ENCODE data around the gene GSTM3. TPM values are rescaled to one million over a fixed set of nuclear protein-coding genes. Genes with fewer than 3 reads are reported as not detected.

GSTM3 gene
- total and polyA plus RNA-seq, 2 of the 13 experiments (the other 11 are each of a cell fraction or from before 2014, with no cell fraction given) = 127 to 142 TPM

DNA sequence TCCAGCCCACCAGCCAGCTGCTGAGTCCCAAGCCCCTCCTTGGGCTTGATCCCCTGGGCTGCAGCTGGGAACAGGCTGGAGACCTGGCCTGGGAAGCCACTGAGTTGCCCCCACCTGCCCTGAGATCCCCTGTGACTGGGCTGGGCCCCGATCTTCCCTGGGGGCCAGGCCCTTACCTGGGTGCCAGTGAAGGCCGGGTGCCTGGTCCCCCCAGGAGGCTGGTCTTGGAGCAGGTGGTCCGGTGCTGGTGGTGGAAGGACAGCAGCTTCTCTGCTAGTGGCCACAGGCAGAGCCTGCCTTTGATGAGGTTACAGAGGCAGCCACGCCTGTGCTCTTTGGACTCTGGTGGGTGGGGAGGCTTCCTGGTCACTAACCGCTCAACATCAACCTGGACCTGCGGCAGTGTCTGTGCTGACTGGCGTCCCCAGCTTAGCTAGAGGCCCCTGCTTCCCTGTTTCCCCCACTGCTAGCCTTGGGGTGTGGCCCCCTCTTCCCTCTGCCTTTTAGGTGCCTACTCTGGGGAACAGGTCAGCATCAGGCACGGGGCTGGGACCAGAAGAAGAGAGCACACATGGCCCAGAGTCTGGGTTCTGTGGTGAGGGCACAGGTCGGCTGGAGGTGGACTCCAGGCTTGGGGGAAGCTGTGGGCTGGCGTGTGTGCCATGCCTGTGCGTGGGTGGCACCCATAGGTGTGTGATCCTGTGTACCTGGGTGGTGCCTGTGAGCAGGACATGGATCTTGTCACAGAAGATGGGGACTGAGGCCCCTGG lies 23.0 kb upstream of the GSTM3 start, which contains the start of gene EPS8L3 (continued):
- TF ChIP-seq GFI1 (CRISPR knock-in tag; IDR thresholded peaks at IDR 0.05; ENCODE audit: borderline replicate concordance) = no peak
- TF ChIP-seq PITX1 (CRISPR knock-in tag; IDR thresholded peaks at IDR 0.05) = peak; percentile 70
- peak; percentile 57; the same call in 1 of the 2 replicates for TF ChIP-seq NCOA2 (CRISPR knock-in tag; IDR thresholded peaks at IDR 0.05)
- TF ChIP-seq ATF7-NPFF (CRISPR knock-in tag; IDR thresholded peaks at IDR 0.05; ENCODE audit: low read depth) = 0 out of 2 replicates have a peak, but pooled peaks have one; percentile 43
- no peak for TF ChIP-seq SOX13 (IDR thresholded peaks at IDR 0.05)
- peak in 1 of 2 experiments; percentile 62; a peak in 1 of 4 replicates for TF ChIP-seq SOX13 (CRISPR knock-in tag; conservative IDR thresholded peaks at IDR 0.05 in 1 of 2, IDR thresholded peaks at IDR 0.05 in 1 of 2)
- no peak; the same call in 1 of the 2 replicates for TF ChIP-seq ZNF543 (CRISPR knock-in tag; IDR thresholded peaks at IDR 0.05)
- TF ChIP-seq, protein P1, sequence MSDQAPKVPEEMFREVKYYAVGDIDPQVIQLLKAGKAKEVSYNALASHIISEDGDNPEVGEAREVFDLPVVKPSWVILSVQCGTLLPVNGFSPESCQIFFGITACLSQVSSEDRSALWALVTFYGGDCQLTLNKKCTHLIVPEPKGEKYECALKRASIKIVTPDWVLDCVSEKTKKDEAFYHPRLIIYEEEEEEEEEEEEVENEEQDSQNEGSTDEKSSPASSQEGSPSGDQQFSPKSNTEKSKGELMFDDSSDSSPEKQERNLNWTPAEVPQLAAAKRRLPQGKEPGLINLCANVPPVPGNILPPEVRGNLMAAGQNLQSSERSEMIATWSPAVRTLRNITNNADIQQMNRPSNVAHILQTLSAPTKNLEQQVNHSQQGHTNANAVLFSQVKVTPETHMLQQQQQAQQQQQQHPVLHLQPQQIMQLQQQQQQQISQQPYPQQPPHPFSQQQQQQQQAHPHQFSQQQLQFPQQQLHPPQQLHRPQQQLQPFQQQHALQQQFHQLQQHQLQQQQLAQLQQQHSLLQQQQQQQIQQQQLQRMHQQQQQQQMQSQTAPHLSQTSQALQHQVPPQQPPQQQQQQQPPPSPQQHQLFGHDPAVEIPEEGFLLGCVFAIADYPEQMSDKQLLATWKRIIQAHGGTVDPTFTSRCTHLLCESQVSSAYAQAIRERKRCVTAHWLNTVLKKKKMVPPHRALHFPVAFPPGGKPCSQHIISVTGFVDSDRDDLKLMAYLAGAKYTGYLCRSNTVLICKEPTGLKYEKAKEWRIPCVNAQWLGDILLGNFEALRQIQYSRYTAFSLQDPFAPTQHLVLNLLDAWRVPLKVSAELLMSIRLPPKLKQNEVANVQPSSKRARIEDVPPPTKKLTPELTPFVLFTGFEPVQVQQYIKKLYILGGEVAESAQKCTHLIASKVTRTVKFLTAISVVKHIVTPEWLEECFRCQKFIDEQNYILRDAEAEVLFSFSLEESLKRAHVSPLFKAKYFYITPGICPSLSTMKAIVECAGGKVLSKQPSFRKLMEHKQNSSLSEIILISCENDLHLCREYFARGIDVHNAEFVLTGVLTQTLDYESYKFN (CRISPR knock-in tag; conservative IDR thresholded peaks at IDR 0.05) = peak; percentile 90
- TF ChIP-seq ZNF30 (CRISPR knock-in tag; IDR thresholded peaks at IDR 0.05) = no peak
- TF ChIP-seq POLR2AphosphoS2 (IDR thresholded peaks at IDR 0.05; ENCODE audit: low read depth, low read length) = no peak
- TF ChIP-seq GTF3A (CRISPR knock-in tag; conservative IDR thresholded peaks at IDR 0.05) = no peak
- peak; percentile 43; the same call in 1 of the 2 replicates for TF ChIP-seq PPARG (CRISPR knock-in tag; conservative IDR thresholded peaks at IDR 0.05)
- TF ChIP-seq, protein P2, sequence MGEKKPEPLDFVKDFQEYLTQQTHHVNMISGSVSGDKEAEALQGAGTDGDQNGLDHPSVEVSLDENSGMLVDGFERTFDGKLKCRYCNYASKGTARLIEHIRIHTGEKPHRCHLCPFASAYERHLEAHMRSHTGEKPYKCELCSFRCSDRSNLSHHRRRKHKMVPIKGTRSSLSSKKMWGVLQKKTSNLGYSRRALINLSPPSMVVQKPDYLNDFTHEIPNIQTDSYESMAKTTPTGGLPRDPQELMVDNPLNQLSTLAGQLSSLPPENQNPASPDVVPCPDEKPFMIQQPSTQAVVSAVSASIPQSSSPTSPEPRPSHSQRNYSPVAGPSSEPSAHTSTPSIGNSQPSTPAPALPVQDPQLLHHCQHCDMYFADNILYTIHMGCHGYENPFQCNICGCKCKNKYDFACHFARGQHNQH (CRISPR knock-in tag; IDR thresholded peaks at IDR 0.05) = peak; percentile 74
- TF ChIP-seq, protein P3, sequence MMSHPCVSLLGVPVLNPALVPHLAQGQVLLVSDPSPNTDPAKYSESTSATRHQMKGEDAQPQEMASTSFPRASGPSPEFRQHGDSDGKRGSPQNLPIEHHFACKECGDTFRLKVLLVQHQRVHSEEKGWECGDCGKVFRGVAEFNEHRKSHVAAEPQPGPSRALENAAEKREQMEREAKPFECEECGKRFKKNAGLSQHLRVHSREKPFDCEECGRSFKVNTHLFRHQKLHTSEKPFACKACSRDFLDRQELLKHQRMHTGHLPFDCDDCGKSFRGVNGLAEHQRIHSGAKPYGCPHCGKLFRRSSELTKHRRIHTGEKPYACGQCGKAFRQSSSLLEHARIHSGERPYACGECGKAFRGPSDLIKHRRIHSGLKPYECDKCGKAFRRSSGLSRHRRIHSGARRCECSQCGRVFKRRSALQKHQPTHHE (CRISPR knock-in tag; IDR thresholded peaks at IDR 0.05; ENCODE audit: borderline replicate concordance) = no peak
- TF ChIP-seq YEATS4 (CRISPR knock-in tag; IDR thresholded peaks at IDR 0.05; ENCODE audit: borderline replicate concordance) = peak; percentile 60; the same call in 1 of the 2 replicates
- TF ChIP-seq, protein P4, sequence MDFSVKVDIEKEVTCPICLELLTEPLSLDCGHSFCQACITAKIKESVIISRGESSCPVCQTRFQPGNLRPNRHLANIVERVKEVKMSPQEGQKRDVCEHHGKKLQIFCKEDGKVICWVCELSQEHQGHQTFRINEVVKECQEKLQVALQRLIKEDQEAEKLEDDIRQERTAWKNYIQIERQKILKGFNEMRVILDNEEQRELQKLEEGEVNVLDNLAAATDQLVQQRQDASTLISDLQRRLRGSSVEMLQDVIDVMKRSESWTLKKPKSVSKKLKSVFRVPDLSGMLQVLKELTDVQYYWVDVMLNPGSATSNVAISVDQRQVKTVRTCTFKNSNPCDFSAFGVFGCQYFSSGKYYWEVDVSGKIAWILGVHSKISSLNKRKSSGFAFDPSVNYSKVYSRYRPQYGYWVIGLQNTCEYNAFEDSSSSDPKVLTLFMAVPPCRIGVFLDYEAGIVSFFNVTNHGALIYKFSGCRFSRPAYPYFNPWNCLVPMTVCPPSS (IDR thresholded peaks at IDR 0.05) = no peak
- TF ChIP-seq ZNF232 (CRISPR knock-in tag; IDR thresholded peaks at IDR 0.05; ENCODE audit: borderline replicate concordance) = no peak; the same call in 1 of the 2 replicates
- no peak for TF ChIP-seq XBP1 (CRISPR knock-in tag; IDR thresholded peaks at IDR 0.05)
- TF ChIP-seq, protein P5, sequence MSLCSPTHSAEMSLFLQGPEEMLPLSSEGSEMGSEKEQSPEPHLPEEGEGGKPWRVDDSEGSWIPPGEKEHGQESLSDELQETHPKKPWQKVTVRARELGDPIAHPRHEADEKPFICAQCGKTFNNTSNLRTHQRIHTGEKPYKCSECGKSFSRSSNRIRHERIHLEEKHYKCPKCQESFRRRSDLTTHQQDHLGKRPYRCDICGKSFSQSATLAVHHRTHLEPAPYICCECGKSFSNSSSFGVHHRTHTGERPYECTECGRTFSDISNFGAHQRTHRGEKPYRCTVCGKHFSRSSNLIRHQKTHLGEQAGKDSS (CRISPR knock-in tag; IDR thresholded peaks at IDR 0.05; ENCODE audit: borderline replicate concordance, low read depth) = peak; percentile 82; the same call in 1 of the 2 replicates
- TF ChIP-seq ZNF441 (CRISPR knock-in tag; IDR thresholded peaks at IDR 0.05; ENCODE audit: borderline replicate concordance) = peak; percentile 50
- TF ChIP-seq CC2D1A (CRISPR knock-in tag; IDR thresholded peaks at IDR 0.05) = no peak
- TF ChIP-seq TRIM24 (CRISPR knock-in tag; IDR thresholded peaks at IDR 0.05) = no peak

Measured in HepG2 (cell line).